HepG2 (cell line): ENCODE data around the gene ACTN4. TPM values are rescaled to one million over a fixed set of nuclear protein-coding genes. Genes with fewer than 3 reads are reported as not detected.
A peak's percentile ranks its signal among the peaks of the same experiment; 100 is the strongest.

Source experiments
- ATF7-NPFF ChIP-seq: sonication (generic); formaldehyde crosslinking; IDR thresholded peaks from 2 replicates; pipeline ENCODE4 v1.8.1; 2023; ENCODE audit warnings: mild to moderate bottlenecking, low read depth, missing genetic modification reagents, moderate library complexity
- CBFB ChIP-seq: sonication (generic); formaldehyde crosslinking; IDR thresholded peaks from 2 replicates; pipeline ENCODE4 v1.4.0; 2020; ENCODE audit warnings: missing genetic modification reagents
- CEBPG ChIP-seq: IDR thresholded peaks from 2 replicates; pipeline ENCODE4 v1.6.1; 2016
- DPF2 ChIP-seq: sonication (generic); formaldehyde crosslinking; IDR thresholded peaks from 2 replicates; pipeline ENCODE4 v1.4.0; 2020; ENCODE audit warnings: mild to moderate bottlenecking, low read depth, missing genetic modification reagents, borderline replicate concordance
- ETV6 ChIP-seq: sonication (generic); formaldehyde crosslinking; conservative IDR thresholded peaks from 2 replicates; pipeline ENCODE4 v1.4.0; 2020; ENCODE audit warnings: missing genetic modification reagents
- FOSL2 ChIP-seq: sonication (generic); formaldehyde crosslinking; IDR thresholded peaks from 2 replicates; pipeline ENCODE4 v1.4.0; 2020; ENCODE audit warnings: missing genetic modification reagents
- FOXA3 ChIP-seq: IDR thresholded peaks from 2 replicates; pipeline ENCODE4 v1.6.1; 2016; ENCODE audit warnings: missing genetic modification reagents, missing compliant biosample characterization
- GATAD1 ChIP-seq: IDR thresholded peaks from 2 replicates; pipeline ENCODE4 v1.6.1; 2016; ENCODE audit warnings: missing genetic modification reagents, missing compliant biosample characterization
- GPN1 ChIP-seq: sonication (generic); formaldehyde crosslinking; IDR thresholded peaks from 2 replicates; pipeline ENCODE4 v1.5.1; 2020; ENCODE audit warnings: missing genetic modification reagents, borderline replicate concordance
- HHEX ChIP-seq: IDR thresholded peaks from 2 replicates; pipeline ENCODE4 v1.6.1; 2016; ENCODE audit warnings: control low read depth
- HMG20A ChIP-seq: IDR thresholded peaks from 2 replicates; pipeline ENCODE4 v1.6.1; 2016; ENCODE audit warnings: borderline replicate concordance
- PATZ1 ChIP-seq: sonication (generic); formaldehyde crosslinking; IDR thresholded peaks from 2 replicates; pipeline ENCODE4 v1.4.0; 2020; ENCODE audit warnings: missing genetic modification reagents
- TAF1 ChIP-seq: sonication (generic); formaldehyde crosslinking; IDR thresholded peaks from 2 replicates; pipeline ENCODE4 v1.4.0; 2020; ENCODE audit warnings: missing genetic modification reagents
- TARDBP ChIP-seq: sonication (generic); formaldehyde crosslinking; IDR thresholded peaks from 2 replicates; pipeline ENCODE4 v1.8.0; 2022; ENCODE audit warnings: mild to moderate bottlenecking, missing genetic modification reagents
- YEATS2 ChIP-seq: sonication (generic); formaldehyde crosslinking; IDR thresholded peaks from 2 replicates; pipeline ENCODE4 v1.4.0; 2020; ENCODE audit warnings: missing genetic modification reagents, borderline replicate concordance
- ZBTB49 ChIP-seq: sonication (generic); formaldehyde crosslinking; IDR thresholded peaks from 2 replicates; pipeline ENCODE4 v1.4.0; 2020; ENCODE audit warnings: missing genetic modification reagents, borderline replicate concordance
- ZFP36L1 ChIP-seq: sonication (generic); formaldehyde crosslinking; IDR thresholded peaks from 2 replicates; pipeline ENCODE4 v1.8.0; 2022; ENCODE audit warnings: mild to moderate bottlenecking, missing genetic modification reagents, moderate library complexity
- ZNF121 ChIP-seq: sonication (generic); formaldehyde crosslinking; IDR thresholded peaks from 2 replicates; pipeline ENCODE4 v1.5.0; 2020; ENCODE audit warnings: mild to moderate bottlenecking, missing genetic modification reagents
- ZNF333 ChIP-seq: sonication (generic); formaldehyde crosslinking; IDR thresholded peaks from 2 replicates; pipeline ENCODE4 v1.4.0; 2020; ENCODE audit warnings: mild to moderate bottlenecking, missing genetic modification reagents, borderline replicate concordance
- ZNF790 ChIP-seq: sonication (generic); formaldehyde crosslinking; IDR thresholded peaks from 2 replicates; pipeline ENCODE4 v1.8.0; 2022; ENCODE audit warnings: missing genetic modification reagents, mild to moderate bottlenecking, borderline replicate concordance
- ZNF800 ChIP-seq: sonication (generic); formaldehyde crosslinking; IDR thresholded peaks from 2 replicates; pipeline ENCODE4 v1.4.0; 2020; ENCODE audit warnings: missing genetic modification reagents
- ZSCAN5A ChIP-seq: sonication (generic); formaldehyde crosslinking; IDR thresholded peaks from 2 replicates; pipeline ENCODE4 v1.8.0; 2022; ENCODE audit warnings: mild to moderate bottlenecking, missing genetic modification reagents, borderline replicate concordance
- polyA plus RNA-seq, 8 experiments: library from polyadenylated mRNA; depleted of rRNA in 3 of 8; stranded (reverse) in 7 of 8; unstranded in 1 of 8; fragments of >200 nt; fragmentation: Illumina TruSeq in 4 of 8; extraction: Trizol in 4 of 8; gene quantifications; 2 replicates each; pipeline versions ENCODE4 v1.2.1 to v1.2.3, GENCODE V29; 2011 to 2016; ENCODE audit warnings: low read depth in 4 of 8, missing spikeins in 1 of 8, mixed read lengths in 1 of 8; ENCODE audit not compliant: insufficient read depth in 1 of 8
- total RNA-seq, 5 experiments: library from RNA; depleted of rRNA; stranded (reverse); fragments of >200 nt; fragmentation: Illumina TruSeq; extraction: Trizol; gene quantifications; 2 replicates each; pipeline ENCODE4 v1.2.3, GENCODE V29; 2016; ENCODE audit warnings: low read depth in 1 of 5

Gene ACTN4
- total and polyA plus RNA-seq, 2 of the 13 experiments (the other 11 are each of a cell fraction or from before 2014, with no cell fraction given) = 171 to 192 TPM

GRCh38 chr19:38656171-38656981, 8.9 kb downstream of the ACTN4 start (continued):
- TF ChIP-seq ZNF800 (CRISPR knock-in tag) = no peak
- peak; percentile 75 for TF ChIP-seq HMG20A (CRISPR knock-in tag)
- no peak for TF ChIP-seq ZNF333 (CRISPR knock-in tag)
- TF ChIP-seq CBFB (CRISPR knock-in tag) = 0 out of 2 replicates have a peak, but pooled peaks have one; percentile 39
- TF ChIP-seq DPF2 = no peak
- TF ChIP-seq TAF1 (CRISPR knock-in tag) = no peak
- no peak for TF ChIP-seq ZNF790 (CRISPR knock-in tag)
- TF ChIP-seq YEATS2 (CRISPR knock-in tag) = no peak
- TF ChIP-seq GPN1 = no peak
- TF ChIP-seq FOXA3 (CRISPR knock-in tag) = peak; percentile 46; the same call in 1 of the 2 replicates
- TF ChIP-seq FOSL2 (CRISPR knock-in tag) = peak; percentile 66
- no peak for TF ChIP-seq ZFP36L1 (CRISPR knock-in tag)
- no peak for TF ChIP-seq ZBTB49 (CRISPR knock-in tag)
- peak; percentile 96 for TF ChIP-seq CEBPG
- no peak for TF ChIP-seq ZSCAN5A (CRISPR knock-in tag)
- no peak for TF ChIP-seq TARDBP (CRISPR knock-in tag)
- peak; percentile 80 for TF ChIP-seq ZNF121 (CRISPR knock-in tag)
- TF ChIP-seq ETV6 (CRISPR knock-in tag) = no peak
- TF ChIP-seq ATF7-NPFF (CRISPR knock-in tag) = no peak
- no peak for TF ChIP-seq HHEX
- TF ChIP-seq PATZ1 = peak; percentile 70
- no peak for TF ChIP-seq GATAD1 (CRISPR knock-in tag)
